A673 (cell line): Measurements from ENCODE around the gene CDH4. TPM values are rescaled to one million over a fixed set of nuclear protein-coding genes. Genes with fewer than 3 reads are reported as not detected.

Experiments used
- BruUV-seq: library from RNA; stranded (reverse); fragments of 400-500 nt; replicated peaks from 2 replicates; lab custom pipeline; 2021; lab: Mats Ljungman, UMichigan
- CTCF ChIA-PET: fragments of 300-600 bp; sonication (Branson Sonifier 250); formaldehyde crosslinking; loops from one replicate; lab custom pipeline; 2022; ENCODE audit warnings: antibody characterized with exemption; lab: Charles Lee
- POLR2A ChIA-PET: fragments of 300-600 bp; sonication (Branson Sonifier 250); formaldehyde crosslinking; loops from one replicate; lab custom pipeline; 2022; ENCODE audit warnings: antibody characterized with exemption; ENCODE audit not compliant: low non-redundant PET; lab: Charles Lee
- DNase-seq: peaks from one replicate; pipeline ENCODE4 v3.0.0-alpha.2; 2015; ENCODE audit warnings: low spot score
- H3K27ac ChIP-seq: fragments of 200-600 bp; sonication (generic); 2 replicates; pipeline ENCODE4 v1.5.1; 2016; ENCODE audit warnings: mixed run types, low read depth, mild to moderate bottlenecking, mixed read lengths, antibody characterized with exemption, low read length; ENCODE audit not compliant: poor library complexity, severe bottlenecking
- H3K27me3 ChIP-seq: fragments of 200-600 bp; sonication (generic); replicated peaks from 2 replicates; pipeline ENCODE4 v1.6.1; 2017; ENCODE audit warnings: mixed run types, low read depth, mild to moderate bottlenecking, mixed read lengths, antibody characterized with exemption, low read length; ENCODE audit not compliant: insufficient read depth, poor library complexity
- H3K36me3 ChIP-seq: fragments of 200-600 bp; sonication (generic); 2 replicates; pipeline ENCODE4 v1.6.1; 2016; ENCODE audit warnings: mixed run types, mild to moderate bottlenecking, mixed read lengths, antibody characterized with exemption, low read length; ENCODE audit not compliant: insufficient read depth, poor library complexity, severe bottlenecking
- H3K4me1 ChIP-seq: fragments of 200-600 bp; sonication (generic); 2 replicates; pipeline ENCODE4 v1.6.1; 2017; ENCODE audit warnings: mixed run types, mild to moderate bottlenecking, mixed read lengths, antibody characterized with exemption, low read length; ENCODE audit not compliant: insufficient read depth, poor library complexity, severe bottlenecking
- H3K4me3 ChIP-seq: fragments of 200-600 bp; sonication (generic); 2 replicates; pipeline ENCODE4 v1.5.1; 2016; ENCODE audit warnings: low read depth, mixed run types, mild to moderate bottlenecking, mixed read lengths, low read length; ENCODE audit not compliant: poor library complexity, severe bottlenecking
- H3K9me3 ChIP-seq: fragments of 200-600 bp; sonication (generic); 2 replicates; pipeline ENCODE4 v1.6.1; 2016; ENCODE audit warnings: mixed run types, low read depth, mild to moderate bottlenecking, mixed read lengths, antibody characterized with exemption, low read length; ENCODE audit not compliant: poor library complexity, severe bottlenecking
- EZH2 ChIP-seq: fragments of 200-600 bp; sonication (generic); IDR thresholded peaks from 2 replicates; pipeline ENCODE4 v1.6.1; 2017; ENCODE audit warnings: borderline replicate concordance, low read depth, mild to moderate bottlenecking, mixed read lengths, antibody characterized with exemption, low read length; ENCODE audit not compliant: poor library complexity, severe bottlenecking
- intact Hi-C: fragments of 100-400 bp; cut with micrococcal nuclease; formaldehyde crosslinking; loops from one replicate; pipeline ENCODE4 v1.10.0; 2022; ENCODE audit not compliant: unreplicated experiment
- total RNA-seq: library from RNA; stranded (reverse); gene quantifications from 2 replicates; pipeline ENCODE4 v1.2.3, GENCODE V29; 2021
- TF ChIP-seq, protein P1 (sequence below): fragments of 300-800, 200-600 bp; sonication (generic); conservative IDR thresholded peaks from 2 replicates; pipeline ENCODE4 v1.5.1; 2017; ENCODE audit warnings: low read depth, mild to moderate bottlenecking, antibody characterized with exemption, low read length, moderate library complexity, mixed read lengths

The CDH4 gene
- total RNA-seq, 1 experiment from 2014 or later: 8.3 TPM

DNA sequence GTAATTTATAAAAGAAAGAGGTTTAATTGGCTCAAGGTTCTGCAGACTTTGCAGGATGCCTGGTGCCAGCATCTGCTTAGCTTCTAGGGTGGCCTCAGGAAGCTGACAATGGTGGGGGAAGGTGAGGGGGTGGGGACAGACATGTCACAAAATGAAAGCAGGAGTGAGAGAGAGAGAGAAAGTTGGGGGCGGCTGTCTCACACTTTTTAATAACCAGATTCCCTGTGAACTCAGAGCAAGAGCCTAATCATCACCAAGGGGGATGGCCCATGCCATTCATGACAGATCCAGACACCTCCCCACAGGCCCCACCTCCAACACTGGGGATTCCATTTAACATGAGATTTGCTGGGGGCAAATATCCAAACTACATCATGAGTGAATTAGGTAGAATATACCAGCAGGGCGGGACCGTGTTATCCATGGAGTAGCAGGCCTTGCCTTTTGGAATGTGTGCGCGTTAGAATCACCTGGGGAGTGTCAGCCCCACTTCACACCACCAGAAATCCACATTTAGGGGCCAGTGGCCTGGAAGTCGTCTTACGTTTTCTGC is 258.8 kb downstream of the CDH4 start:
- intact Hi-C loops: no loop called here
- TF ChIP-seq, protein P1, sequence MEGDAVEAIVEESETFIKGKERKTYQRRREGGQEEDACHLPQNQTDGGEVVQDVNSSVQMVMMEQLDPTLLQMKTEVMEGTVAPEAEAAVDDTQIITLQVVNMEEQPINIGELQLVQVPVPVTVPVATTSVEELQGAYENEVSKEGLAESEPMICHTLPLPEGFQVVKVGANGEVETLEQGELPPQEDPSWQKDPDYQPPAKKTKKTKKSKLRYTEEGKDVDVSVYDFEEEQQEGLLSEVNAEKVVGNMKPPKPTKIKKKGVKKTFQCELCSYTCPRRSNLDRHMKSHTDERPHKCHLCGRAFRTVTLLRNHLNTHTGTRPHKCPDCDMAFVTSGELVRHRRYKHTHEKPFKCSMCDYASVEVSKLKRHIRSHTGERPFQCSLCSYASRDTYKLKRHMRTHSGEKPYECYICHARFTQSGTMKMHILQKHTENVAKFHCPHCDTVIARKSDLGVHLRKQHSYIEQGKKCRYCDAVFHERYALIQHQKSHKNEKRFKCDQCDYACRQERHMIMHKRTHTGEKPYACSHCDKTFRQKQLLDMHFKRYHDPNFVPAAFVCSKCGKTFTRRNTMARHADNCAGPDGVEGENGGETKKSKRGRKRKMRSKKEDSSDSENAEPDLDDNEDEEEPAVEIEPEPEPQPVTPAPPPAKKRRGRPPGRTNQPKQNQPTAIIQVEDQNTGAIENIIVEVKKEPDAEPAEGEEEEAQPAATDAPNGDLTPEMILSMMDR: no peak
- TF ChIP-seq EZH2: no peak
- ChIA-PET CTCF (no interaction called here), POLR2A (no interaction called here)
- Histone ChIP-seq H3K27me3 (peaks cover 33% of the 10 kb centered on the region), H3K27ac (no peak overlapping the region), H3K4me1 (no peaks in the 10 kb centered on the region), H3K4me3 (no peak overlapping the region), H3K36me3 (no peaks in the 10 kb centered on the region), H3K9me3 (no peaks in the 10 kb centered on the region)
- no TSS peak for BruUV-seq
- no peak for DNase-seq

DNA sequence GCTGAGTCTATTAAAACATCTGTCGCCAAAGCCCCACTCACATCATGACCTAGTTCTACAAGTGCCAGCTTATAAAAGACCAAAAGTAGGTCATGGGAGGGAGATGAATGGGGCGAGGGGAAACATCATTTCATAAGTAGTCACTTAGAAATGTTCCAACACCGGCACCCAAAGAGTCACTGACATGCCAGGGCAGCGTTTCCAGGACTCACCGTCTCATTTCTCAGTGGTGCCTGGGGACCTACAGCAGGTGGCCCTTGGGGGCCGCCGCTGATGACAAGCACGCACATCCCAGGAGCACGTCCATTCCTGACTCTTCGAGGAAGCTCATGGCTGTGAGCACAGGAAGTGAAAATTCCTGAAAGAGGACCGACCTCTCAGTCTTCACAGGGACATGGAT is 260.4 kb downstream of the CDH4 start:
- DNase-seq: no peak
- Histone ChIP-seq H3K27me3 (peaks cover 29% of the 10 kb centered on the region), H3K27ac (no peak overlapping the region), H3K36me3 (no peaks in the 10 kb centered on the region), H3K4me1 (no peaks in the 10 kb centered on the region), H3K4me3 (no peak overlapping the region), H3K9me3 (no peaks in the 10 kb centered on the region)
- no TSS peak for BruUV-seq
- POLR2A ChIA-PET: interaction anchor here (0.6 kb wide), 1 partner anchor 299 kb away, joined by 3 read pairs; no protein-coding TSS in a partner anchor
- intact Hi-C loops: no loop called here
- TF ChIP-seq EZH2: no peak
- TF ChIP-seq, protein P1: no peak
- CTCF ChIA-PET: no interaction called here

DNA sequence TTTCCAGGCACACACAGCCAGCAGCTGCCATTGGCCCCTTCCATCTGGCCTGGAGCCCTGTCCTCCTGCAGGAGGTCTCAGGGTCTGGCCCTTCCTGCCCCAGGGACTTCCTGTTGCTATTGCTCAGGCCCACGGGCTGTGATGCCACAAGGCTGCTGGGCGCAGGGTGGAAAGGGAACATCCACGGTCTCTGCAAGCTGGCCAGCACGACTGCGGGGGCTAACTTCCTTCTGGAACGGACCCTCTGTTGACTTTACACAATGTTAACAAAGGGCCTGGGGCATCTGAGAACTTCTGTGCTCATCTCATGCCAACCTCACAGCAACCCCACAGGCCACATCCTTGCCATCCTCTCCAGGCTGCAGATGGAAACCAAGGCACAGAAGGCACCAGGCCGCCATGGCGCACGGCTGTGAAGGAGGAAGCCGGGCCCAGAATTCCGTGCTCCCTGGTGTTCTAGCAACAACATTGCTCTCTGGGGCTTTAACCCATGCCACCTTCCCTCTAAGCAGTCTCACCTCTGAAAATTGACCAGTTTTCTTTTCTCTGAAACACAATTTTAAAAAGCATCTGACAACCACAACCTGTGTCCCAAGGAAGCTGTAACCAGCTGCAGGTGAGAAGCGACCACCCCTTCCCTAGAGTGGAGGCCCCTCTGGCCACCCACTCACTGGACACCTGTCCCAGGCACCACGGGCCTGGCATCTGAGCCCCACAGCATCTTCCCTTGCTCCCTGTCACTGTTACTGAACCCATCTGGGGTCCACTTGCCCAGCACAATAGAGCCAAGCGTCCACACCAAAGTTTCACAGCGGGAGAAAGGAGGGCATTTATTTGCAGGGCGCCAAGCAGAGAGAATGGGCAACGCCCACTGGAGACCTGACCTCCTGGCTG is 261.3 kb downstream of the CDH4 start:
- intact Hi-C loops: no loop called here
- ChIA-PET POLR2A (interaction anchor here (0.6 kb wide), 1 partner anchor 300 kb away, joined by 3 read pairs; no protein-coding TSS in a partner anchor), CTCF (no interaction called here)
- no TSS peak for BruUV-seq
- Histone ChIP-seq H3K27me3 (peaks cover 20% of the 10 kb centered on the region), H3K36me3 (no peaks in the 10 kb centered on the region), H3K27ac (no peak overlapping the region), H3K9me3 (no peaks in the 10 kb centered on the region), H3K4me1 (no peaks in the 10 kb centered on the region), H3K4me3 (no peak overlapping the region)
- no peak for DNase-seq
- TF ChIP-seq, protein P1: no peak
- no peak for TF ChIP-seq EZH2
